K562 (cell line): Measurements from ENCODE around the gene FAM90A1.
"Not testable (repeated sequence)": the region's sequence is repeated elsewhere in the genome, so short reads cannot be mapped to it uniquely, and the experiment has no call there.

Experiments used
- CTCF ChIP-seq, 3 experiments: IDR thresholded peaks in 2 of 3; conservative IDR thresholded peaks in 1 of 3; 2 replicates each; pipeline ENCODE4 v1.5.1; 2011 to 2012; ENCODE audit warnings: low read length in 3 of 3, mild to moderate bottlenecking in 3 of 3, control low read depth in 2 of 3, improper control_type of control experiment in 1 of 3, inconsistent platforms in 1 of 3, low read depth in 1 of 3, mixed read lengths in 1 of 3, moderate library complexity in 1 of 3; ENCODE audit not compliant: insufficient read depth in 2 of 3
- TF ChIP-seq, protein P1 (sequence below): sonication (generic); formaldehyde crosslinking; IDR thresholded peaks from 2 replicates; pipeline ENCODE4 v1.8.0; 2022; ENCODE audit warnings: mild to moderate bottlenecking, low read depth, missing genetic modification reagents

DNA sequence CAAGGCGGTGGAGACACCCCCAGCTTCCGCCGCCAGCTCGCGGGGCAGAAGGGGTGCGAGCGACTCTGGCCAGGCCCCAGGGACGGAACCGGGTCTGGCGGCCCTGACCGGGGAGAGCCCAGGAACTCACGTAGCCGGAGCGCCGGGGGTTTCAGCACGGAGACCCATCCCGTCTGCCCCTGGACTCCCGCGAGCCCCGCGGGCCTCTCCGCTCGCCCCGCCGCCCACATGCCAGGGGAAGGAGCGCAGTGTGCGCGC, 15.1 kb upstream of the FAM90A1 start:
- not testable (repeated sequence) for TF ChIP-seq CTCF (IDR thresholded peaks at IDR 0.05 in 2 of 3, conservative IDR thresholded peaks at IDR 0.05 in 1 of 3; ENCODE audit: insufficient read depth in 2 of 3, low read depth in 1 of 3, low read length in 3 of 3)
- TF ChIP-seq, protein P1, sequence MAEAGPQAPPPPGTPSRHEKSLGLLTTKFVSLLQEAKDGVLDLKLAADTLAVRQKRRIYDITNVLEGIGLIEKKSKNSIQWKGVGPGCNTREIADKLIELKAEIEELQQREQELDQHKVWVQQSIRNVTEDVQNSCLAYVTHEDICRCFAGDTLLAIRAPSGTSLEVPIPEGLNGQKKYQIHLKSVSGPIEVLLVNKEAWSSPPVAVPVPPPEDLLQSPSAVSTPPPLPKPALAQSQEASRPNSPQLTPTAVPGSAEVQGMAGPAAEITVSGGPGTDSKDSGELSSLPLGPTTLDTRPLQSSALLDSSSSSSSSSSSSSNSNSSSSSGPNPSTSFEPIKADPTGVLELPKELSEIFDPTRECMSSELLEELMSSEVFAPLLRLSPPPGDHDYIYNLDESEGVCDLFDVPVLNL: not testable (repeated sequence)
